Upper lobe of right lung (tissue), 1 donor: ENCODE results near the gene NEAT1. TPM values are rescaled to one million over a fixed set of nuclear protein-coding genes. Genes with fewer than 3 reads are reported as not detected.
A peak's percentile ranks its signal among the peaks of the same experiment; 100 is the strongest.

Experiments
- ATAC-seq: fragments of 200-7000 bp; cut with Tn5 transposase; one replicate; pipeline ENCODE4 v1.9.1; 2020; ENCODE audit warnings: mild to moderate bottlenecking, moderate library complexity
- DNase-seq: peaks from one replicate; pipeline ENCODE4 v3.0.0-alpha.2; 2020
- H3K27ac ChIP-seq: fragments of 200-600 bp; one replicate; pipeline ENCODE4 v1.8.0; 2022
- H3K27me3 ChIP-seq: fragments of 200-600 bp; one replicate; pipeline ENCODE4 v1.8.0; 2022; ENCODE audit warnings: mild to moderate bottlenecking
- H3K36me3 ChIP-seq: fragments of 200-600 bp; one replicate; pipeline ENCODE4 v1.8.0; 2022
- H3K4me1 ChIP-seq: fragments of 200-600 bp; one replicate; pipeline ENCODE4 v1.8.0; 2022
- H3K4me3 ChIP-seq: fragments of 200-600 bp; one replicate; pipeline ENCODE4 v1.8.0; 2022; ENCODE audit warnings: mild to moderate bottlenecking
- H3K9me3 ChIP-seq: fragments of 200-600 bp; one replicate; pipeline ENCODE4 v1.8.0; 2022
- intact Hi-C: fragments of 100-400 bp; cut with DNase I; formaldehyde crosslinking; loops from one replicate; pipeline ENCODE4 v1.11.0; 2022
- total RNA-seq: library from RNA; stranded (reverse); fragmentation: NEBNext Ultra II Directional; extraction: Animal tissue kit (Norgen Biotek cat#: 25700); gene quantifications from one replicate; pipeline ENCODE4 v1.2.1, GENCODE V29; 2021
- TF ChIP-seq, protein P1 (sequence below): fragments of 200-600 bp; IDR thresholded peaks from one replicate; pipeline ENCODE4 v1.8.0; 2022; ENCODE audit warnings: antibody characterized with exemption
- donor health status: DM: no; HTN: yes; CAD: no; lungs with severe emphysema.

Gene NEAT1
- total RNA-seq, 1 donor from 2014 or later, result 1,120 TPM

DNA sequence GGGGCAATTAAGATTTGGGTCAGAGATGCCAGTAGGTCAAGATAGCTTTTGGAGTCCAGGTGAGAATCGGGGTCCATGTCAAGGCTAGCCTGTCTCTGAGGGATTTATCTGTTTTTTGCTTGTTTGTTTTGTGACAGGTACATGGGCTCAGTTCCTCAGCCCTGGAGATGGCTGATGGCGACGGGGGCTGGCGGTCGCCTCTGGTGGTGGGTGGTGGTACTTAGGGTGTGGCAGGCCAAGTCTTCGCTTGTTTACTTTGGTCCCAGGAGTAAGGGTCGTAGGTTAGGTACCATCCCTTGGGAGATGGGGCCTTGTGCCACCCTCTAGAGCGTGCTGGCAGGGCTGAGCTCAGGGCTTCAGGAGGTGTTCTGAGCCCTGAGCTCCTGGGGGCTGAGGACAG lies 44.8 kb upstream of the NEAT1 start:
- intact Hi-C loops, result loop anchor here (10.0 kb wide), 2 partner anchors 77 to 137 kb away; no protein-coding TSS in a partner anchor
- no peak overlapping the region for H3K27ac ChIP-seq
- DNase-seq, result no peak

DNA sequence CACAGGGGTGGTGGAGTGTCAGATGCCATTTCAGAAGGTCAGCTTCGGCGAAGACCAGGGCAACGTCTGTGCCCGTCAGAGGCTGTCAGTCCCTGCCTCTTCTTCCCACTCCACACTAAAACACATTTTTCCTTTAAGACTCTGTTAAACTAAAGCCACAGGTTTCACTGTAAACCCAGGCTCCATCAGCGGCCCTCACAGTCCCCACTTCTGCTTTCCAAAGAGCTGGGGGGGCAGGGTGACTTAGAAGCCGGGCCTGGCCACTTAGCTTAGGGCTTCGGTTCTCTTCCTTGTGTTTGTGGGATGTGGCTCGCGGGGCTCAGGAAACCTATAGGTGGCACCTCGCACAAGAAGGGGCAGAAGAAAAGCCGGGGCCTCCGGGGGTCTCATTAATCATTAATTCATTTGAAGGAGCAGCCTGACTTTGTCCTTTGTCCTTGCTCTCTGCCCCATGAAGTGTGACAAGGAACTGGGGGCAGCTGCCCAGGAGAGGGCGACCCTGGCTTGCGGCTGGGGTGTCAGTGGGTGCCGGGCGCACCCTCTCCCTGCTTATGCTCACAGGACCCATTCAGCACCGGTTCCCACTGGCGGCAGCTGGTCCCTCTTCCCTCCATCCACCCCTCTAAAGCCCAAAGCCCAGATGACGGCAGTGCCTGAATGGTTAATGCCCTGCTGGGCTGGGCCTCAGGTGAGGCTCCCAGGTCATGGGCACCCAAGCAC lies 44.2 kb upstream of the NEAT1 start:
- Histone ChIP-seq H3K9me3 (no peaks in the 10 kb centered on the region), H3K4me1 (peaks cover 31% of the 10 kb centered on the region), H3K27me3 (no peaks in the 10 kb centered on the region), H3K36me3 (no peaks in the 10 kb centered on the region), H3K4me3 (no peak overlapping the region), H3K27ac (no peak overlapping the region)
- TF ChIP-seq, protein P1, sequence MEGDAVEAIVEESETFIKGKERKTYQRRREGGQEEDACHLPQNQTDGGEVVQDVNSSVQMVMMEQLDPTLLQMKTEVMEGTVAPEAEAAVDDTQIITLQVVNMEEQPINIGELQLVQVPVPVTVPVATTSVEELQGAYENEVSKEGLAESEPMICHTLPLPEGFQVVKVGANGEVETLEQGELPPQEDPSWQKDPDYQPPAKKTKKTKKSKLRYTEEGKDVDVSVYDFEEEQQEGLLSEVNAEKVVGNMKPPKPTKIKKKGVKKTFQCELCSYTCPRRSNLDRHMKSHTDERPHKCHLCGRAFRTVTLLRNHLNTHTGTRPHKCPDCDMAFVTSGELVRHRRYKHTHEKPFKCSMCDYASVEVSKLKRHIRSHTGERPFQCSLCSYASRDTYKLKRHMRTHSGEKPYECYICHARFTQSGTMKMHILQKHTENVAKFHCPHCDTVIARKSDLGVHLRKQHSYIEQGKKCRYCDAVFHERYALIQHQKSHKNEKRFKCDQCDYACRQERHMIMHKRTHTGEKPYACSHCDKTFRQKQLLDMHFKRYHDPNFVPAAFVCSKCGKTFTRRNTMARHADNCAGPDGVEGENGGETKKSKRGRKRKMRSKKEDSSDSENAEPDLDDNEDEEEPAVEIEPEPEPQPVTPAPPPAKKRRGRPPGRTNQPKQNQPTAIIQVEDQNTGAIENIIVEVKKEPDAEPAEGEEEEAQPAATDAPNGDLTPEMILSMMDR, result no peak
- intact Hi-C loops, result loop anchor here (10.0 kb wide), 2 partner anchors 76 to 136 kb away; no protein-coding TSS in a partner anchor
- DNase-seq, result no peak
- no peak for ATAC-seq

More for the DNA sequence above, 44.8 kb upstream of the NEAT1 start:
- Histone ChIP-seq H3K4me1 (peaks cover 25% of the 10 kb centered on the region), H3K27me3 (no peaks in the 10 kb centered on the region), H3K9me3 (no peaks in the 10 kb centered on the region), H3K36me3 (no peaks in the 10 kb centered on the region), H3K4me3 (no peak overlapping the region)
- no peak for ATAC-seq
- TF ChIP-seq, protein P1, result no peak

DNA sequence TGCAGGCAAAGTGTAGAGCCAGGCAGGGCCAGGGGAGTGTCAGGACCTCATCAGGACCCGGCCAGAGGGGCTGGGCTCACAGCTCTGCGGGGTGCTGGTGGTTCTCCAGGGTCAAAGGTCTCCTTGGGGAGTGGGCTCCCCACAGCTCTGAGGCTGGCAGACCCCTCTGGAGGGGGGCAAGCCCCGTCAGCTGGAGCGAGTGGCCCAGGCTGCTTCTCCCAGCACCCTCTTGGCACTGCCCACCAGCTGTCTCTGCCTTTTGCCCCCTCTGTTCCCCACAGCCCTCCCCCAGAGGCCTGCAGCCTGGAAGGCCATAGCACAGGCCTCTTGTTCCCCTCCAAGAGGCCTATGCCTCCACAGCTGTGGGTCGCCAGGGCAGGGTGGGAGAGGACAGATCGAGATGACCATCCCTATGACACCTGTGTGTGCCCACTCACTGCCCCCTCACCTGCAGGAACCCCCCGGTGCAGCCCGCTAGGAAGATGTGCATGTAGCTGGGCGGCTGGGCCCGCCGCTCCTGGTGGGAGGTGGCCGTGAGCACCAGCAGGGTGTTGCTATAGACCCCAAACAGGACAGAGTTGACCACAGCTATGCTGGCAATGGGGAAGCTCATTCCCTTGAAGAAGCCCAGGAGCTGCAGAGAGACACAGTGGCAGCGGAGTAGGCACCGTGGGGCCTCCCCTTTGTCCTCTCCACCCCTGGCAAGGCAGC lies 43.5 kb upstream of the NEAT1 start:
- no peaks in the 10 kb centered on the region for H3K27me3 ChIP-seq
- TF ChIP-seq, protein P1, result no peak
- no peaks in the 10 kb centered on the region for H3K9me3 ChIP-seq
- H3K4me3 ChIP-seq, result no peak overlapping the region
- peaks cover 36% of the 10 kb centered on the region for H3K4me1 ChIP-seq
- ATAC-seq (no peak), DNase-seq (peak; percentile 62)
- no peaks in the 10 kb centered on the region for H3K36me3 ChIP-seq
- no peak overlapping the region for H3K27ac ChIP-seq
- intact Hi-C loops, result loop anchor here (10.0 kb wide), 2 partner anchors 76 to 136 kb away; no protein-coding TSS in a partner anchor

DNA sequence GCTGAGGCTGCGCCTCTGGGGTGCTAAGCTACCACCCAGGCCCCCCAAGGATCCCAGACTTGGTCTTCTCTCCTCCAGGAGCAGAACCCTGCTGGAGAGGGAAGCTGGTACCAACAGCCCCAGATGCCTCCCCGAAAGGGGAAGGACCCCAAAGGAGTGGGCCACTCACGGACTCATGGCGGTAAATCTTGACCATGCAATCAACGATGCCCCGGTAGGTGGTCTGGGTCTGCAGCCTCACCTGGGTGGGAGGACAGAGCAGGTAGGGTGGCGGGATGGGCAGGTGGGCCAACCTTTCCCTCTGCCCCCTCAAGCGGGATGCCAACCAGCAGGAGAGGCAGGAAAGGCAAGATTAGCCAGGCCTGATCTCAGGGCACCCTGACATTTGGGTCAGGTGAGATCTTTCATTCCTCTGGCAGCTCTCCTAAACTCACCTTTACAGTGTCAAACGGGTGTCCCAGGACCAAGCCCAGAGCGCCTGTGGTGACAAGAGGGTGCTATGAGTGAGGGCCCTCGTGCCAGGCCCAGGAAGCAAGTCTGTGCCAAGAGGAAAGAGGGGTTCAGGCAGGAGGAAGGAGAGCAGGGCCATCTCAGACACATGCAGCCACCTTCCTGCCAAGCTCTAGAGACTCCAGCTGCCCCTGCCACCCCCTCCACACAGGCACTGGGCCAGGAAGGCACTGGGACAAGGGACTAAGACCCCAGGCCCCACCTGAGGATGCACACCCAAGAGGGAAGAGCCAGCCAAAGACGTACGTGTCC lies 42.7 kb upstream of the NEAT1 start:
- no peak for ATAC-seq
- Histone ChIP-seq H3K27ac (peak overlapping the region; percentile 98), H3K9me3 (no peaks in the 10 kb centered on the region), H3K4me1 (peaks cover 43% of the 10 kb centered on the region), H3K4me3 (no peak overlapping the region), H3K36me3 (no peaks in the 10 kb centered on the region), H3K27me3 (no peaks in the 10 kb centered on the region)
- no peak for DNase-seq
- intact Hi-C loops, result loop anchor here (10.0 kb wide), 2 partner anchors 75 to 135 kb away; no protein-coding TSS in a partner anchor
- TF ChIP-seq, protein P1, result no peak

DNA sequence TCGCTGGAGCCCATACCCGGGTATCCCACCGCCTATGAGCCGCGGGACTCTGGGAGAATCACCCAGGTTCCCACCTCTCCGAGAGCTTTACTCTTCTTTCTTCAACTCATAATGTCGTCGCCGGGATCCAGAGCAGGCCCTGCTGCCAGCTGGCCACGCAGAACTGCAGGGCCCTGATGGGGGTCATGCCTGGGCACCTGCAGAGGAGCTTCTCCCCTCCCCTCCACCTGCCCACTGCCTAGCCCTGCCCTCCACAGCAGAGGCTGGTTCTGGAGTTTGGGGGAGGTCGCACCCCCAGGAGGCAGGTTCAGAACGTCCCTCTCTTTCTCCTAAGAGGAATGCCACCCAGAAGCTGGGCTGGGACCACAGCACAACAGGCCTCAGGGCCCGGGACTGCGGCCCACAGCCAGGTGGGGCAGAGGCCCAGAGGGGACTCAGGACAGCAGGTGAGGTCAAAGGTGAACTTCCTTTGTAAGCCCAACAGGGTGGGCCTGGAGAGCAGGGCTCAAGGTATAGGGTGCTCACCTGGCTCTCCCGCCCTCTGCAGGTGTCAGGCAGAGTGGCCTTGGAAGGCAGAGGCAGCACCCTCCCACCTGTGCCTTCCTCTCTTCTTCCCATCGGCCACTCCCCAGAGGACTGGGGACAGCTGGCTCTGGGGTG lies 42.0 kb upstream of the NEAT1 start:
- no peak overlapping the region for H3K4me3 ChIP-seq

More for the DNA sequence above, 42.0 kb upstream of the NEAT1 start:
- Histone ChIP-seq H3K36me3 (no peaks in the 10 kb centered on the region), H3K27ac (peak overlapping the region; percentile 98), H3K9me3 (no peaks in the 10 kb centered on the region), H3K4me1 (peaks cover 49% of the 10 kb centered on the region), H3K27me3 (no peaks in the 10 kb centered on the region)
- ATAC-seq (no peak), DNase-seq (peak; percentile 60)
- TF ChIP-seq, protein P1, result no peak
- intact Hi-C loops, result no loop called here
